HepG2 (cell line): Measurements from ENCODE around the gene THSD4. TPM values are rescaled to one million over a fixed set of nuclear protein-coding genes. Genes with fewer than 3 reads are reported as not detected.

ENCODE experiments used
- ATAC-seq: fragments of 200-7000 bp; cut with Tn5 transposase; 3 replicates; pipeline ENCODE4 v1.9.1; 2020; ENCODE audit warnings: mild to moderate bottlenecking, moderate library complexity
- BruUV-seq: library from RNA; stranded (reverse); fragments of 400-500 nt; replicated peaks from 2 replicates; lab custom pipeline; 2021; lab: Mats Ljungman, UMichigan
- CTCF ChIA-PET: fragments of 300-600 bp; formaldehyde crosslinking; extraction: SDS; loops from one replicate; lab custom pipeline; 2021; ENCODE audit warnings: low total read pairs, inconsistent platforms, low intra/inter-chr PET ratio; lab: Yijun Ruan, JAX
- POLR2A ChIA-PET: fragments of 350-600 bp; sonication (Branson Sonifier 250); formaldehyde crosslinking; loops from one replicate; lab custom pipeline; 2020; ENCODE audit warnings: antibody characterized with exemption, inconsistent platforms; lab: Yijun Ruan, JAX
- DNase-seq: peaks from one replicate; pipeline ENCODE4 v3.0.0-alpha.2; 2015; ENCODE audit warnings: low spot score
- FAIRE-seq: peaks from 3 replicates; lab custom pipeline; 2011; peaks lifted over from hg19 to GRCh38; lab: Jason Lieb, UNC
- H2AFZ ChIP-seq: one replicate; pipeline ENCODE4 v1.6.1; 2011; ENCODE audit warnings: low read length, inconsistent platforms
- H3K27ac ChIP-seq: fragments of 300-600 bp; 3 replicates; pipeline ENCODE4 v1.8.0; 2011; ENCODE audit warnings: mixed run types, mild to moderate bottlenecking, mixed read lengths, low read length, inconsistent platforms; ENCODE audit not compliant: insufficient read depth; ENCODE audit errors: extremely low read length
- H3K27me3 ChIP-seq, 2 experiments: fragments of 200-600 bp in 1 of 2; 2 replicates in 1 of 2; 3 replicates in 1 of 2; pipeline versions ENCODE4 v1.6.0 to v1.8.0; 2011; ENCODE audit warnings: low read length in 2 of 2, mild to moderate bottlenecking in 2 of 2, moderate library complexity in 2 of 2, inconsistent platforms in 1 of 2; ENCODE audit not compliant: insufficient read depth in 2 of 2, control insufficient read depth in 1 of 2
- H3K36me3 ChIP-seq, 2 experiments: fragments of 200-600 bp in 1 of 2; replicated peaks in 1 of 2; 2 replicates in 1 of 2; 3 replicates in 1 of 2; pipeline versions ENCODE4 v1.5.1 to v1.8.0; 2011; ENCODE audit warnings: low read length in 2 of 2, inconsistent platforms in 1 of 2; ENCODE audit not compliant: insufficient read depth in 2 of 2, control insufficient read depth in 1 of 2
- H3K4me1 ChIP-seq: 2 replicates; pipeline ENCODE4 v1.5.1; 2012; ENCODE audit warnings: low read length, inconsistent platforms; ENCODE audit not compliant: insufficient read depth
- H3K4me2 ChIP-seq: 2 replicates; pipeline ENCODE4 v1.6.0; 2011; ENCODE audit warnings: low read depth, low read length, inconsistent platforms
- H3K4me3 ChIP-seq, 3 experiments: fragments of 200-600 bp in 1 of 3; sonication (generic), shearing (Covaris generic) in 1 of 3; replicated peaks in 1 of 3; 2 replicates each; pipeline ENCODE4 v1.5.1; 2011 to 2016; ENCODE audit warnings: low read length in 3 of 3, inconsistent platforms in 2 of 3, low read depth in 2 of 3, mild to moderate bottlenecking in 2 of 3, control low read depth in 1 of 3, mixed read lengths in 1 of 3; ENCODE audit not compliant: insufficient read depth in 1 of 3
- H3K79me2 ChIP-seq: one replicate; pipeline ENCODE4 v1.6.1; 2011; ENCODE audit warnings: low read length, inconsistent platforms; ENCODE audit not compliant: insufficient read depth
- H3K9ac ChIP-seq: 2 replicates; pipeline ENCODE4 v1.6.0; 2011; ENCODE audit warnings: mild to moderate bottlenecking, low read depth, low read length, inconsistent platforms; ENCODE audit not compliant: insufficient read depth
- H3K9me3 ChIP-seq: 2 replicates; pipeline ENCODE4 v1.5.1; 2012; ENCODE audit warnings: mild to moderate bottlenecking, low read length
- H4K20me1 ChIP-seq: 2 replicates; pipeline ENCODE4 v1.6.0; 2011; ENCODE audit warnings: inconsistent platforms, mild to moderate bottlenecking, low read length, moderate library complexity; ENCODE audit not compliant: insufficient read depth
- CREBL2 ChIP-seq: sonication (generic); formaldehyde crosslinking; IDR thresholded peaks from 2 replicates; pipeline ENCODE4 v1.8.1; 2023; ENCODE audit warnings: missing genetic modification reagents, mild to moderate bottlenecking, borderline replicate concordance
- ELF3 ChIP-seq: IDR thresholded peaks from 2 replicates; pipeline ENCODE4 v1.6.1; 2016; ENCODE audit warnings: missing genetic modification reagents, missing compliant biosample characterization
- HDAC2 ChIP-seq: sonication (generic); formaldehyde crosslinking; IDR thresholded peaks from 2 replicates; pipeline ENCODE4 v1.4.0; 2020; ENCODE audit warnings: missing genetic modification reagents
- LBX2 ChIP-seq: sonication (generic); formaldehyde crosslinking; IDR thresholded peaks from 2 replicates; pipeline ENCODE4 v1.5.0; 2020; ENCODE audit warnings: missing genetic modification reagents, mild to moderate bottlenecking, borderline replicate concordance
- PPARG ChIP-seq: conservative IDR thresholded peaks from 2 replicates; pipeline ENCODE4 v1.6.1; 2016; ENCODE audit warnings: missing biosample characterization, missing genetic modification reagents
- PREB ChIP-seq: sonication (generic); formaldehyde crosslinking; IDR thresholded peaks from 2 replicates; pipeline ENCODE4 v1.4.0; 2020; ENCODE audit warnings: missing genetic modification reagents
- STAG1 ChIP-seq: sonication (generic); formaldehyde crosslinking; IDR thresholded peaks from 2 replicates; pipeline ENCODE4 v1.4.0; 2020; ENCODE audit warnings: missing genetic modification reagents
- ZFP36 ChIP-seq: fragments of 150-350 bp; IDR thresholded peaks from 2 replicates; pipeline ENCODE4 v1.6.1; 2018; ENCODE audit warnings: borderline replicate concordance, low read length, low read depth; ENCODE audit not compliant: partially characterized antibody
- ZNF281 ChIP-seq: sonication (generic); formaldehyde crosslinking; IDR thresholded peaks from 2 replicates; pipeline ENCODE4 v1.4.0; 2020; ENCODE audit warnings: missing genetic modification reagents, borderline replicate concordance
- ZNF510 ChIP-seq: sonication (generic); formaldehyde crosslinking; IDR thresholded peaks from 2 replicates; pipeline ENCODE4 v1.4.0; 2020; ENCODE audit warnings: low read depth, mild to moderate bottlenecking, missing genetic modification reagents
- ZNF567 ChIP-seq: sonication (generic); formaldehyde crosslinking; IDR thresholded peaks from 2 replicates; pipeline ENCODE4 v1.8.1; 2023; ENCODE audit warnings: mild to moderate bottlenecking, missing genetic modification reagents, borderline replicate concordance
- ZNF589 ChIP-seq: sonication (generic); formaldehyde crosslinking; conservative IDR thresholded peaks from 2 replicates; pipeline ENCODE4 v1.8.0; 2022; ENCODE audit warnings: mild to moderate bottlenecking, moderate library complexity, missing genetic modification reagents
- ZNF839 ChIP-seq: sonication (generic); formaldehyde crosslinking; IDR thresholded peaks from 2 replicates; pipeline ENCODE4 v1.4.0; 2020; ENCODE audit warnings: missing genetic modification reagents, mild to moderate bottlenecking, borderline replicate concordance
- WGBS: methylation state at CpG from one replicate; pipeline ENCODE4 v1.1.6; 2017; ENCODE audit warnings: low lambda C conversion rate; 5-methylcytosine and 5-hydroxymethylcytosine counted together
- in situ Hi-C: cut with HindIII; loops from 2 replicates; pipeline ENCODE4 v1.10.0; 2017; ENCODE audit warnings: low pct_unique_long_range_greater_than_20kb; ENCODE audit not compliant: extremely low pct_ligation_motif_present
- intact Hi-C: fragments of 100-400 bp; cut with micrococcal nuclease; formaldehyde crosslinking; loops from one replicate; pipeline ENCODE4 v1.10.0; 2022; ENCODE audit not compliant: unreplicated experiment
- polyA plus RNA-seq, 8 experiments: library from polyadenylated mRNA; depleted of rRNA in 3 of 8; stranded (reverse) in 7 of 8; unstranded in 1 of 8; fragments of >200 nt; fragmentation: Illumina TruSeq in 4 of 8; extraction: Trizol in 4 of 8; gene quantifications; 2 replicates each; pipeline versions ENCODE4 v1.2.1 to v1.2.3, GENCODE V29; 2011 to 2016; ENCODE audit warnings: low read depth in 4 of 8, missing spikeins in 1 of 8, mixed read lengths in 1 of 8; ENCODE audit not compliant: insufficient read depth in 1 of 8
- total RNA-seq, 5 experiments: library from RNA; depleted of rRNA; stranded (reverse); fragments of >200 nt; fragmentation: Illumina TruSeq; extraction: Trizol; gene quantifications; 2 replicates each; pipeline ENCODE4 v1.2.3, GENCODE V29; 2016; ENCODE audit warnings: low read depth in 1 of 5

The THSD4 gene
- total and polyA plus RNA-seq, 2 of the 13 experiments (the other 11 are each of a cell fraction or from before 2014, with no cell fraction given) = 0.07 to 0.21 TPM

- TF ChIP-seq ELF3 (CRISPR knock-in tag) = no peak
Measured at GRCh38 chr15:71334873-71335272, 219.6 kb downstream of the THSD4 start (continued).

- H3K4me3 ChIP-seq = no peak overlapping the region
- no peaks in the 10 kb centered on the region for H3K79me2 ChIP-seq
- H3K9me3 ChIP-seq = no peaks in the 10 kb centered on the region
- 16% methylated on average over 3 of the region's 3 CpGs for WGBS
- no peaks in the 10 kb centered on the region for H3K36me3 ChIP-seq
- in situ Hi-C loops = no loop called here
- H2AFZ ChIP-seq = no peak overlapping the region
- POLR2A ChIA-PET = no interaction called here
- H4K20me1 ChIP-seq = no peaks in the 10 kb centered on the region
- no peak for FAIRE-seq
- DNase-seq = no peak
- CTCF ChIA-PET = no interaction called here
- peaks cover 1 to 5% of the 10 kb centered on the region in 2 experiments; a peak in 1 of 5 replicates for H3K27me3 ChIP-seq
- H3K27ac ChIP-seq = no peak overlapping the region
- H3K4me1 ChIP-seq = no peaks in the 10 kb centered on the region
- H3K9ac ChIP-seq = no peak overlapping the region
- BruUV-seq = no TSS peak
- H3K4me2 ChIP-seq = no peak overlapping the region
- ATAC-seq = no peak
- intact Hi-C loops = no loop called here
- TF ChIP-seq ZNF589 (CRISPR knock-in tag) (no peak), LBX2 (CRISPR knock-in tag) (no peak), CREBL2 (CRISPR knock-in tag) (no peak), PPARG (no peak), ZNF281 (CRISPR knock-in tag) (no peak), ZNF839 (no peak), ZNF567 (CRISPR knock-in tag) (no peak), ZFP36 (no peak), ZNF510 (no peak), HDAC2 (CRISPR knock-in tag) (no peak), STAG1 (CRISPR knock-in tag) (no peak), PREB (CRISPR knock-in tag) (no peak)
Measured at GRCh38 chr15:71335591-71335990, 220.3 kb downstream of the THSD4 start.
